HG03342 (cell line): ENCODE measurements around the gene PCDHGB3.
A peak's percentile ranks its signal among the peaks of the same experiment; 100 is the strongest.
"Not testable (repeated sequence)": the region's sequence is repeated elsewhere in the genome, so short reads cannot be mapped to it uniquely, and the experiment has no call there.

Source experiments
- ATAC-seq: cut with Tn5 transposase; IDR thresholded peaks from one replicate; pipeline ENCODE4 v1.9.1; 2021; ENCODE audit warnings: mild to moderate bottlenecking, moderate library complexity; ENCODE audit not compliant: unreplicated experiment

The PCDHGB3 gene

DNA sequence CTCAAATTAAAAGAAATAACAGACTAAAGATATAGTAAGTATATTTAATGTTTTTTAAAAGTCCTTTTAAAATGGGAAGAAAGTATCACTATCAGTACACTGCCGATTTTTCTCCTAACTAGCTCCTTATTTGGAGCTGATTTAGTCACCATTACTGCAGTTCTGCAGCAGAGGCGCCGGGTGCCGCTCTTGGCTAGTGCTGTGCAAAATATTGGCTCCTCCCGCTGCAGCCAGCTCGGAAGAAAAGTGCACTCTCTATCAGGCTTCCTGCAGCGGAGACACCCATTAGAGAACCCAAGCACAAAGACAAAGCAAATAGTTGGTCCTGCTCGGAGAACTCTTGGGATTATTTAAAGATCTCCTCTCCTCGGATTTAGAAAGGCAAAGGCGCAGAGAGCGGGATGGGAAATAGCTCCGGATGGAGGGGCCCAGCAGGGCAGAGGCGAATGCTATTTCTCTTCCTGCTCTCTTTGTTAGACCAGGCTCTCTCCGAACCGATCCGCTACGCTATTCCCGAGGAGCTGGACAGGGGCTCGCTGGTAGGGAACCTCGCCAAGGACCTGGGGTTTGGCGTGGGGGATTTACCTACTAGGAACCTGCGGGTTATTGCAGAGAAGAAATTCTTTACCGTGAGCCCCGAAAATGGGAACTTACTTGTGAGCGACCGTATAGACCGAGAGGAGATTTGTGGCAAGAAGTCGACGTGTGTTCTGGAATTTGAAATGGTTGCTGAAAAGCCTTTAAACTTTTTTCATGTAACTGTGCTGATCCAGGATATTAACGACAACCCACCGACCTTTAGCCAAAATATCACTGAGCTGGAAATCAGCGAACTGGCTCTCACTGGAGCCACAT lies at the start of gene PCDHGB3:
Gene PCDHGB3, plus strand, starts transcription at position 249 of the 855 bp plus-strand sequence. Its CDS starts 153 bp downstream, at position 402.
- peak; percentile 82 for ATAC-seq

- ATAC-seq: no peak
Observed at GRCh38 chr5:141322261-141322660, 47.8 kb upstream of the PCDHGB3 start.

GRCh38 chr5:141326088-141326854 lies 43.8 kb upstream of the PCDHGB3 start:
- peak; percentile 83 for ATAC-seq

GRCh38 chr5:141328231-141328630 lies 41.8 kb upstream of the PCDHGB3 start:
- ATAC-seq: no peak

GRCh38 chr5:141330299-141331080 lies 39.6 kb upstream of the PCDHGB3 start, which contains the start of gene PCDHGA1:
Gene PCDHGA1 (plus strand): TSS chr5:141330514.
- no peak for ATAC-seq

- not testable (repeated sequence) for ATAC-seq
Observed at GRCh38 chr5:141332571-141332970, 37.5 kb upstream of the PCDHGB3 start.

DNA sequence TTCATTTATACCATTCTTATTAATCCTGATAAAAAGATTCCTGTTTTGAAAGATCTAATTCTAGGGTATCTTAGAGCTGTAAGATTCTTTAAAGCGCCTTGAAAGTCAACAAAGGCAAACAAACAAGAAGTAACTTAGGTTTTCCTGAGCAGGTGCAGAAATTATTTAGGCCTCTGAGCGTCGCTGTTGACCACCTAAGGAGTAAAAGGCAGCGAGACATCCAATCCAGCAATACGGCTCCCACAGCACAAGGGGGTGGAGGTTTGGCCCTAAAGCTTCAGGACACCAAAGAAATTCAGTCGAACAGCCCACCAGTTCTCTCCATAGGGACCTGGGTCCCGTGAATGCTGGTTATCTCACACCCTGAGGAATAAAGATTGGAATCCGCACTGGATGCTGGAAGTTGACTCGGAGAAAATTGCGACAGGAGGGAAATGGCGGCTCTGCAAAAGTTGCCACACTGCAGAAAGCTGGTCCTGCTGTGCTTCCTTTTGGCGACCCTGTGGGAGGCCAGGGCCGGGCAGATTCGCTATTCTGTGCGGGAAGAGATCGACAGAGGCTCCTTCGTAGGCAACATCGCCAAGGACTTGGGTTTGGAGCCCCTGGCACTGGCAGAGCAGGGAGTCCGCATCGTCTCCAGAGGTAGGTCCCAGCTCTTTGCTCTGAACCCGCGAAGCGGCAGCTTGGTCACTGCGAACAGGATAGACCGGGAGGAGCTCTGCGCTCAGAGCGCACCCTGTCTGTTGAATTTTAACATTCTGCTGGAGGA lies 31.3 kb upstream of the PCDHGB3 start, which contains the start of gene PCDHGA2:
Gene PCDHGA2, plus strand, starts transcription at position 223 of the 769 bp plus-strand sequence.
- no peak for ATAC-seq

- ATAC-seq: not testable (repeated sequence)
Observed at GRCh38 chr5:141340781-141341354, 29.2 kb upstream of the PCDHGB3 start.

GRCh38 chr5:141342773-141343172 lies 27.3 kb upstream of the PCDHGB3 start:
- no peak for ATAC-seq

DNA sequence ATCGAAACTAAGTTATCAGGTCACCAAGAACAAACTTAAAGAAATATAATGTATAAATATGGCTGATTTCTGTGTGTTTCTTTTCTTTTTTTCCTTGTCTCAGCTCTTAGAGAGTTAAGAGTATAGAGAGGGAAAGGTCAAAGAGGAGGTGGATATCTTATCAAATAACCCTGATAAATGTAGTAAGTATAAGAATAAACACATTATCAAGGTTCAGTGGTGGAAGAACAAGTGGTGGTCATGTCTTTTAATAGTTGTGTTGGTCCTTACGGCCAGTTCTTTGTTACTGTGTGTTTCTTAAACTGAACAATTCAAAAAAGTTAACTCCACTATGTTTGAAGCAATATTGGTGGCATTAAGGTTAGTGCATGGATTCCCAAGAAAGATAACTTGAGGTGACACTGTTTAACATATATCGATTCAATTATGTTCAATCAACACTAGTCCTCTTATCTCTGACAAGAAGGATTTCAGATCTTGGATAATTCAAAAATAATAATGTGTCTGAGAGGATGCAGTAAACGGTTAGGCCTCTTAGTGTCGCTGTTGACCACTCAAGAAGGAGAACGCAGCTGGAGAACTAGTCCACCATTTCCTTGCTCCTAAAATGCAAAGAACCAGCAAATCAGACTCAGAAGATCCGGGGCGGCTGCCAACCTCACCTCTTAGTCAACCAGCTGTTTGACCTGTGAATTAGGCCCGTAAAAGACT lies 26.6 kb upstream of the PCDHGB3 start, which contains the start of gene PCDHGA3:
Gene PCDHGA3, plus strand, starts transcription at position 588 of the 711 bp plus-strand sequence. CDS start 205 bp downstream, outside the sequence.
- no peak for ATAC-seq

- no peak for ATAC-seq
Observed at GRCh38 chr5:141343953-141344463, 26.0 kb upstream of the PCDHGB3 start.

DNA sequence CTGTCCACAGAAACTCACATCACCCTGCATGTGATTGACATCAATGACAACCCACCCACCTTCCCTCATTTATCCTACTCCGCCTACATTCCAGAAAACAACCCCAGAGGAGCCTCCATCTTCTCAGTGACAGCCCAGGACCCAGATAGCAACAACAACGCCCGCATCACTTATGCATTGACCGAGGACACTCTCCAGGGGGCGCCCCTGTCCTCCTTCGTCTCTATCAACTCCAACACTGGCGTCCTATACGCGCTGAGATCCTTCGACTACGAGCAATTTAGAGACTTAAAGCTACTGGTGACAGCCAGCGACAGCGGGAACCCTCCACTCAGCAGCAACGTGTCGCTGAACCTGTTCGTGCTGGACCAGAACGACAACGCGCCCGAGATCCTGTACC lies 24.7 kb upstream of the PCDHGB3 start:
- ATAC-seq: no peak

GRCh38 chr5:141346017-141346416 lies 24.0 kb upstream of the PCDHGB3 start:
- ATAC-seq: not testable (repeated sequence)

GRCh38 chr5:141349917-141350619 lies 20.0 kb upstream of the PCDHGB3 start, which contains the start of gene PCDHGB1:
Gene PCDHGB1 (plus strand): TSS chr5:141350099. CDS start chr5:141350261, 162 bp downstream.
- no peak for ATAC-seq

GRCh38 chr5:141351591-141351990 lies 18.5 kb upstream of the PCDHGB3 start:
- ATAC-seq: no peak

- ATAC-seq: no peak
Observed at GRCh38 chr5:141354900-141355469, 15.1 kb upstream of the PCDHGB3 start, which contains the start of gene PCDHGA4. Gene PCDHGA4 (plus strand): TSS chr5:141355021. CDS start chr5:141355108, 87 bp downstream.

- ATAC-seq: no peak
Observed at GRCh38 chr5:141355641-141356040, 14.4 kb upstream of the PCDHGB3 start.

DNA sequence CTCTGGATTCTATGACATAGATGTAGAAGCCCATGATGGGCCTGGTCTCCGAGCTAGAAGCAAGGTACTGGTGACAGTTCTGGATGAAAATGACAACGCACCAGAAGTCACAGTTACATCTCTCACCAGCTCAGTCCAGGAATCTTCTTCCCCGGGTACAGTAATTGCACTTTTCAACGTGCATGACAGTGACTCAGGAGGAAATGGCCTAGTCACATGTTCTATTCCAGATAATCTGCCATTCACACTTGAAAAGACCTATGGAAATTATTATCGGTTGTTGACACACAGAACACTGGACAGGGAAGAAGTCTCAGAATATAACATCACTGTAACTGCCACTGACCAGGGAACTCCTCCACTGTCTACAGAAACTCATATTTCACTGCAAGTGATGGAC lies 13.9 kb upstream of the PCDHGB3 start:
- ATAC-seq: no peak
